Thoracic aorta (tissue), 2 donors: ENCODE measurements around the gene ERVK3-1. TPM values are rescaled to one million over a fixed set of nuclear protein-coding genes. Genes with fewer than 3 reads are reported as not detected.
"Not testable (repeated sequence)": the region's sequence is repeated elsewhere in the genome, so short reads cannot be mapped to it uniquely, and the experiment has no call there.

Experiments
- ATAC-seq: fragments of 150-250 bp; one replicate; pipeline ENCODE4 v1.8.0; 2017; ENCODE audit warnings: low read depth; ENCODE audit not compliant: insufficient number of reproducible peaks, low FRiP score
- DNase-seq: peaks from one replicate; pipeline ENCODE4 v3.0.0-alpha.2; 2020; ENCODE audit warnings: low spot score
- H3K27ac ChIP-seq, 2 donors: fragments of 200-600 bp; sonication (generic); 1 replicate in 1 of 2; 2 replicates in 1 of 2; pipeline ENCODE4 v1.5.1; 2016; ENCODE audit warnings: mild to moderate bottlenecking in 2 of 2, moderate library complexity in 2 of 2
- H3K27me3 ChIP-seq: fragments of 200-600 bp; sonication (generic); replicated peaks from 2 replicates; pipeline ENCODE4 v1.6.0; 2016; ENCODE audit warnings: mild to moderate bottlenecking; ENCODE audit not compliant: insufficient read depth
- H3K36me3 ChIP-seq: fragments of 200-600 bp; sonication (generic); one replicate; pipeline ENCODE4 v1.5.1; 2016
- H3K4me1 ChIP-seq, 2 donors: fragments of 200-600 bp; sonication (generic); 1 replicate in 1 of 2; 2 replicates in 1 of 2; pipeline versions ENCODE4 v1.5.1 to v1.6.0; 2016; ENCODE audit warnings: low read depth in 2 of 2, mild to moderate bottlenecking in 1 of 2; ENCODE audit not compliant: control insufficient read depth in 1 of 2
- H3K4me3 ChIP-seq: fragments of 200-600 bp; sonication (generic); 2 replicates; pipeline ENCODE4 v1.5.1; 2016; ENCODE audit warnings: mild to moderate bottlenecking
- H3K9me3 ChIP-seq: fragments of 200-600 bp; sonication (generic); 2 replicates; pipeline ENCODE4 v1.5.1; 2016
- CTCF ChIP-seq: fragments of 200-600 bp; sonication (generic); IDR thresholded peaks from one replicate; pipeline ENCODE4 v1.5.1; 2019; ENCODE audit warnings: antibody characterized with exemption
- total RNA-seq, 2 donors: library from RNA; depleted of rRNA; stranded (reverse); fragments of >200 nt; gene quantifications; one replicate each; pipeline versions ENCODE4 v1.1.0 to v1.2.3, GENCODE V29; 2016

The ERVK3-1 gene
- total RNA-seq, 2 donors from 2014 or later, result 37.4 to 87.9 TPM

GRCh38 chr19:58338825-58339558 lies 33.8 kb downstream of the ERVK3-1 start:
- Histone ChIP-seq H3K27ac (no peak overlapping the region), H3K36me3 (peaks cover 36% of the 10 kb centered on the region), H3K4me3 (no peak overlapping the region), H3K9me3 (no peaks in the 10 kb centered on the region), H3K4me1 (no peaks in the 10 kb centered on the region), H3K27me3 (no peaks in the 10 kb centered on the region)
- no peak for DNase-seq
- no peak for TF ChIP-seq CTCF
- ATAC-seq, result no peak

- ATAC-seq, result no peak
- H3K36me3 ChIP-seq, result no peaks in the 10 kb centered on the region
- H3K4me1 ChIP-seq, result peaks cover 0 to 14% of the 10 kb centered on the region in 2 donors
- H3K27me3 ChIP-seq, result no peaks in the 10 kb centered on the region
- H3K27ac ChIP-seq, result no peak overlapping the region
- no peak overlapping the region for H3K4me3 ChIP-seq
- DNase-seq, result no peak
- no peak for TF ChIP-seq CTCF
- no peaks in the 10 kb centered on the region for H3K9me3 ChIP-seq
Observed at GRCh38 chr19:58345558-58345957, 40.4 kb downstream of the ERVK3-1 start.

GRCh38 chr19:58346961-58347929 lies 42.1 kb downstream of the ERVK3-1 start:
- Histone ChIP-seq H3K4me1 (peaks cover 0 to 18% of the 10 kb centered on the region in 2 donors), H3K27me3 (no peaks in the 10 kb centered on the region), H3K36me3 (no peaks in the 10 kb centered on the region), H3K27ac (peak overlapping the region; percentile 45 to 61), H3K4me3 (peak overlapping the region; percentile 75), H3K9me3 (no peaks in the 10 kb centered on the region)
- ATAC-seq (no peak), DNase-seq (no peak)
- TF ChIP-seq CTCF, result no peak

GRCh38 chr19:58348080-58348479 lies 42.9 kb downstream of the ERVK3-1 start:
- not testable (repeated sequence) for H3K36me3 ChIP-seq, H3K9me3 ChIP-seq, H3K27me3 ChIP-seq, H3K27ac ChIP-seq, DNase-seq, ATAC-seq
- peaks cover 0 to 18% of the 10 kb centered on the region in 2 donors for H3K4me1 ChIP-seq
- H3K4me3 ChIP-seq, result peak overlapping the region; percentile 75

GRCh38 chr19:58349590-58349989 lies 44.4 kb downstream of the ERVK3-1 start:
- no peak for ATAC-seq
- H3K4me3 ChIP-seq, result no peak overlapping the region
- H3K4me1 ChIP-seq, result peaks cover 0 to 18% of the 10 kb centered on the region in 2 donors
- no peaks in the 10 kb centered on the region for H3K9me3 ChIP-seq
- DNase-seq, result no peak
- no peaks in the 10 kb centered on the region for H3K36me3 ChIP-seq
- no peak for TF ChIP-seq CTCF
- no peaks in the 10 kb centered on the region for H3K27me3 ChIP-seq
- H3K27ac ChIP-seq, result no peak overlapping the region
